Measurements from ENCODE around the gene SH3TC1. TPM values are rescaled to one million over a fixed set of nuclear protein-coding genes. Genes with fewer than 3 reads are reported as not detected.

The SH3TC1 gene
- total and polyA plus RNA-seq, 2 of the 8 experiments (the other 6 are each of a cell fraction or from before 2014, with no cell fraction given) = 0.15 TPM; not detected in 1

GRCh38 chr4:8240211-8241041, 41.3 kb downstream of the SH3TC1 start:
- Histone ChIP-seq H2AK5ac (ENCODE audit: low read depth, low read length) (no peak overlapping the region), H3K23ac (ENCODE audit: insufficient read length) (no peak overlapping the region), H2BK5ac (ENCODE audit: low read depth, low read length) (no peak overlapping the region), H3K56ac (replicated peaks; ENCODE audit: insufficient read length, low read depth, low read length) (no peak overlapping the region), H2BK120ac (replicated peaks; ENCODE audit: low read depth, low read length) (no peak overlapping the region), H3K18ac (ENCODE audit: extremely low read depth, low read length) (no peak overlapping the region), H3K27me3 (replicated peaks in 1 of 4; ENCODE audit: control insufficient read depth in 3 of 4, extremely low read depth in 1 of 4, insufficient read depth in 3 of 4, low read length in 3 of 4) (no peaks in the 10 kb centered on the region), H3K36me3 (ENCODE audit: control insufficient read depth in 2 of 4, insufficient read depth in 4 of 4, low read length in 3 of 4) (no peaks in the 10 kb centered on the region; a peak in 1 of 8 replicates), H3K4ac (replicated peaks; ENCODE audit: insufficient read length, low read depth, low read length) (no peak overlapping the region), H3K4me2 (ENCODE audit: insufficient read depth in 1 of 2, low read depth in 2 of 2, low read length in 2 of 2) (no peak overlapping the region), H2AFZ (ENCODE audit: low read length) (no peak overlapping the region), H3K27ac (ENCODE audit: low read depth, low read length) (no peak overlapping the region), H3K9ac (replicated peaks in 1 of 4; ENCODE audit: extremely low read depth in 1 of 4, low read depth in 3 of 4, low read length in 3 of 4) (no peak overlapping the region), H3K23me2 (ENCODE audit: low read depth, low read length) (no peaks in the 10 kb centered on the region), H3K79me1 (ENCODE audit: low read depth, low read length) (peaks cover 3% of the 10 kb centered on the region; the same call in 1 of the 2 replicates), H3K14ac (ENCODE audit: insufficient read length) (no peak overlapping the region), H3K9me3 (ENCODE audit: insufficient read depth in 2 of 2, low read depth in 1 of 2, low read length in 1 of 2) (no peaks in the 10 kb centered on the region), H4K8ac (ENCODE audit: extremely low read depth, insufficient read depth, low read length) (no peak overlapping the region), H3K4me3 (ENCODE audit: extremely low read depth in 1 of 4, insufficient read depth in 2 of 4, low read depth in 3 of 4, low read length in 4 of 4) (no peak overlapping the region), H4K91ac (replicated peaks; ENCODE audit: insufficient read length, low read length) (peak overlapping the region; percentile 15), H2BK20ac (ENCODE audit: low read length) (no peak overlapping the region), H3K79me2 (ENCODE audit: control insufficient read depth in 1 of 2, insufficient read depth in 2 of 2, low read length in 2 of 2) (no peaks in the 10 kb centered on the region), H2BK15ac (ENCODE audit: low read length) (no peak overlapping the region), H4K20me1 (replicated peaks in 1 of 2; ENCODE audit: control insufficient read depth in 1 of 2, insufficient read depth in 2 of 2, low read length in 2 of 2) (peaks cover 0 to 5% of the 10 kb centered on the region in 2 experiments), H4K5ac (ENCODE audit: insufficient read length, low read depth, low read length) (no peak overlapping the region), H2BK12ac (ENCODE audit: low read depth, low read length) (no peak overlapping the region), H3K4me1 (replicated peaks in 1 of 4; ENCODE audit: control insufficient read depth in 3 of 4, insufficient read depth in 4 of 4, low read length in 3 of 4) (peaks cover 0 to 8% (median 3%) of the 10 kb centered on the region in 4 experiments; a peak in 6 of 7 replicates)
- TF ChIP-seq RAD21 (IDR thresholded peaks at IDR 0.05 in 1 of 2, conservative IDR thresholded peaks at IDR 0.05 in 1 of 2; ENCODE audit: low read depth in 2 of 2, low read length in 2 of 2) (no peak), E2F6 (IDR thresholded peaks at IDR 0.05) (no peak), NRF1 (IDR thresholded peaks at IDR 0.05; ENCODE audit: low read depth, low read length) (no peak), NANOG (IDR thresholded peaks at IDR 0.05; ENCODE audit: insufficient read depth, low read depth, low read length, poor library complexity, severe bottlenecking) (no peak), RFX5 (IDR thresholded peaks at IDR 0.05; ENCODE audit: borderline replicate concordance, low read depth, low read length) (no peak), SRF (IDR thresholded peaks at IDR 0.05; ENCODE audit: low read depth, low read length) (no peak), BRCA1 (IDR thresholded peaks at IDR 0.05; ENCODE audit: low read depth, low read length) (no peak)
- TF ChIP-seq, protein P1, sequence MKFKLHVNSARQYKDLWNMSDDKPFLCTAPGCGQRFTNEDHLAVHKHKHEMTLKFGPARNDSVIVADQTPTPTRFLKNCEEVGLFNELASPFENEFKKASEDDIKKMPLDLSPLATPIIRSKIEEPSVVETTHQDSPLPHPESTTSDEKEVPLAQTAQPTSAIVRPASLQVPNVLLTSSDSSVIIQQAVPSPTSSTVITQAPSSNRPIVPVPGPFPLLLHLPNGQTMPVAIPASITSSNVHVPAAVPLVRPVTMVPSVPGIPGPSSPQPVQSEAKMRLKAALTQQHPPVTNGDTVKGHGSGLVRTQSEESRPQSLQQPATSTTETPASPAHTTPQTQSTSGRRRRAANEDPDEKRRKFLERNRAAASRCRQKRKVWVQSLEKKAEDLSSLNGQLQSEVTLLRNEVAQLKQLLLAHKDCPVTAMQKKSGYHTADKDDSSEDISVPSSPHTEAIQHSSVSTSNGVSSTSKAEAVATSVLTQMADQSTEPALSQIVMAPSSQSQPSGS (IDR thresholded peaks at IDR 0.05; ENCODE audit: low read length) = no peak
- WGBS, 2 experiments (ENCODE audit: extremely low coverage in 1 of 2, insufficient coverage in 1 of 2, insufficient read length in 1 of 2, insufficient replicate concordance in 2 of 2, low coverage in 1 of 2, low lambda C conversion rate in 2 of 2, missing lambda C conversion rate in 1 of 2) = 88% methylated on average over 25 of the region's 26 CpGs; no CpG with 5 or more reads in 1 of the 2 experiments
- POLR2A ChIA-PET (ENCODE audit: partially characterized antibody) = no interaction called here
- CTCF ChIA-PET (ENCODE audit: partially characterized antibody) = interaction anchor here (0.7 to 1.6 kb wide), 12 partner anchors 9 to 171 kb away, joined by 3 to 10 read pairs (median 4); partner anchors contain the start of gene SH3TC1
- no peak for FAIRE-seq
- DNase-seq (ENCODE audit: low read depth in 1 of 2, low spot score in 2 of 2) = no peak
